Fibroblast of lung (primary cell): ENCODE results near the gene FLT3. TPM values are rescaled to one million over a fixed set of nuclear protein-coding genes. Genes with fewer than 3 reads are reported as not detected.

Source experiments
- DNase-seq, 2 donors: peaks; one replicate each; pipeline versions ENCODE4 v3.0.0 to v3.0.0-alpha.2; 2010; ENCODE audit warnings: low read depth in 2 of 2
- H2AFZ ChIP-seq: 2 replicates; pipeline ENCODE4 v1.5.1; 2012; ENCODE audit warnings: low read length, control low read depth, inconsistent platforms
- H3K27ac ChIP-seq: 2 replicates; pipeline ENCODE4 v1.5.1; 2011; ENCODE audit warnings: low read length, control low read depth; ENCODE audit not compliant: insufficient read depth
- H3K27me3 ChIP-seq: 2 replicates; pipeline ENCODE4 v1.5.1; 2011; ENCODE audit warnings: mild to moderate bottlenecking, low read length; ENCODE audit not compliant: control insufficient read depth, insufficient read depth
- H3K36me3 ChIP-seq: 2 replicates; pipeline ENCODE4 v1.5.1; 2011; ENCODE audit warnings: low read length; ENCODE audit not compliant: control insufficient read depth, insufficient read depth
- H3K4me1 ChIP-seq: 2 replicates; pipeline ENCODE4 v1.5.1; 2011; ENCODE audit warnings: low read length; ENCODE audit not compliant: control insufficient read depth, insufficient read depth; ENCODE audit errors: extremely low read depth
- H3K4me2 ChIP-seq: 2 replicates; pipeline ENCODE4 v1.5.1; 2011; ENCODE audit warnings: low read length, control low read depth; ENCODE audit not compliant: insufficient read depth; ENCODE audit errors: extremely low read depth
- H3K4me3 ChIP-seq, 4 experiments: fragments of 200-600 bp in 1 of 4; sonication (generic) in 1 of 4; replicated peaks in 1 of 4; 2 replicates each; pipeline ENCODE4 v1.5.1; 2011 to 2016; ENCODE audit warnings: low read length in 4 of 4, low read depth in 3 of 4, mild to moderate bottlenecking in 3 of 4, control low read depth in 2 of 4, inconsistent platforms in 1 of 4, mixed read lengths in 1 of 4; ENCODE audit not compliant: insufficient read depth in 1 of 4; ENCODE audit errors: control extremely low read depth in 1 of 4
- H3K79me2 ChIP-seq: 2 replicates; pipeline ENCODE4 v1.5.1; 2012; ENCODE audit warnings: mild to moderate bottlenecking, low read length, inconsistent platforms; ENCODE audit not compliant: control insufficient read depth, insufficient read depth
- H3K9ac ChIP-seq: 2 replicates; pipeline ENCODE4 v1.5.1; 2011; ENCODE audit warnings: mild to moderate bottlenecking, low read length, control low read depth; ENCODE audit not compliant: insufficient read depth
- H3K9me3 ChIP-seq: 2 replicates; pipeline ENCODE4 v1.5.1; 2012; ENCODE audit warnings: low read depth, low read length; ENCODE audit not compliant: control insufficient read depth, insufficient read depth
- H4K20me1 ChIP-seq: 2 replicates; pipeline ENCODE4 v1.5.1; 2011; ENCODE audit warnings: low read length; ENCODE audit not compliant: control insufficient read depth, insufficient read depth; ENCODE audit errors: extremely low read depth
- CTCF ChIP-seq, 2 donors: IDR thresholded peaks in 1 of 2; conservative IDR thresholded peaks in 1 of 2; 1 replicate in 1 of 2; 2 replicates in 1 of 2; pipeline ENCODE4 v1.5.1; 2011 to 2012; ENCODE audit warnings: low read length in 2 of 2, control low read depth in 1 of 2, inconsistent platforms in 1 of 2, low read depth in 1 of 2, mild to moderate bottlenecking in 1 of 2
- EZH2 ChIP-seq: IDR thresholded peaks from 2 replicates; pipeline ENCODE4 v1.5.1; 2012; ENCODE audit warnings: low read length, control low read depth, mild to moderate bottlenecking; ENCODE audit errors: missing control alignments
- polyA plus RNA-seq, 2 donors: library from polyadenylated mRNA; depleted of rRNA in 1 of 2; stranded (reverse) in 1 of 2; unstranded in 1 of 2; fragments of >200 nt; gene quantifications; 2 replicates each; pipeline ENCODE4 v1.2.1, GENCODE V29; 2011 to 2012; ENCODE audit warnings: missing spikeins in 1 of 2
- total RNA-seq: library from RNA; depleted of rRNA; stranded (reverse); fragments of >200 nt; gene quantifications from 2 replicates; pipeline ENCODE4 v1.2.1, GENCODE V29; 2014

Gene FLT3
- total and polyA plus RNA-seq, 2 donors (not counting 1 experiment from before 2014, with no cell fraction given): not detected

GRCh38 chr13:27962982-27963381 lies 137.4 kb downstream of the FLT3 start:
- Histone ChIP-seq H3K4me2 (no peak overlapping the region), H3K27ac (no peak overlapping the region), H3K36me3 (no peaks in the 10 kb centered on the region), H3K79me2 (no peaks in the 10 kb centered on the region), H3K4me1 (no peaks in the 10 kb centered on the region), H3K9me3 (no peaks in the 10 kb centered on the region), H3K27me3 (peaks cover 61% of the 10 kb centered on the region), H4K20me1 (no peaks in the 10 kb centered on the region), H3K9ac (no peak overlapping the region), H3K4me3 (no peak overlapping the region), H2AFZ (no peak overlapping the region)
- TF ChIP-seq EZH2 (no peak), CTCF (conservative IDR thresholded peaks at IDR 0.05 in 1 of 2, IDR thresholded peaks at IDR 0.05 in 1 of 2; ENCODE audit: low read depth in 1 of 2, low read length in 2 of 2) (no peak)
- DNase-seq: no peak

DNA sequence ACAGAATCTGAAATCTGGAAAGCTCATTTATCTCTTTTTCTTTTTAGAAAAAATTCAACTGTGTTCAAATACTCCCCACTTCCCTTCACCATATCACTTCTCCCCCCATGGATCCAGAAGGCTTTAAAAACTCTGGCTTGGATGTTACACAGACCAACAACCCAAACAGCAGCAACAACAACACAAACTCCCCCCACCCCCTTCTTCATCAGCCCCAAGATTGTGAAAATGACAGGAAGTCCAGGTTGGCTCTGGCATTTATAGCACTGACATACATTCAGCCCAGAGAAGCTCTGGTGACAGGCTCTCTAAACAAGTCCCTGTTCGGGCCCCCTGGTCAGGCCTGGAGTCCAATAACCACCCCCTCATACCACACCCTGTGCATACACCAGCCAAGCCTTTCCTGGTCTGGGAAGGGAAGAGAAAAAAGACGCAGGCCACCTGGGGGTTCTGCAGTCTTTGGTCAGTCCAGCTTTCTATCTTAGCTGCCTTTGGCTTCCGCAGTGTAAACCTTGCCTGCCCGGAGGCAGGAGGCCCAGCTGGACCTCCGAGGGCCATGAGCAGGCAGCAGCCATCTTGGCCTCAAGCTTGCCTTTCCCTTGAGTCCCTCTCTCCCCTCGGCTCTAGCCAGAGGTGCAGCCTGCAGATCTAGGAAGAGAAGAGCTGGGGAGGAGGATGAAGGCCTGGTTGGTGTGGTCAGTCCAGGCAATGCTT lies 138.1 kb downstream of the FLT3 start:
- no peak overlapping the region for H3K4me2 ChIP-seq

More for the DNA sequence above, 138.1 kb downstream of the FLT3 start:
- Histone ChIP-seq H3K9ac (no peak overlapping the region), H2AFZ (no peak overlapping the region), H3K27ac (no peak overlapping the region), H3K4me3 (no peak overlapping the region), H3K36me3 (no peaks in the 10 kb centered on the region), H3K4me1 (no peaks in the 10 kb centered on the region), H3K27me3 (peaks cover 54% of the 10 kb centered on the region), H4K20me1 (no peaks in the 10 kb centered on the region), H3K79me2 (no peaks in the 10 kb centered on the region), H3K9me3 (no peaks in the 10 kb centered on the region)
- no peak for DNase-seq
- TF ChIP-seq EZH2 (no peak), CTCF (conservative IDR thresholded peaks at IDR 0.05 in 1 of 2, IDR thresholded peaks at IDR 0.05 in 1 of 2; ENCODE audit: low read depth in 1 of 2, low read length in 2 of 2) (no peak)
